Measurements from ENCODE around the gene SYNE2.

Gene SYNE2

DNA sequence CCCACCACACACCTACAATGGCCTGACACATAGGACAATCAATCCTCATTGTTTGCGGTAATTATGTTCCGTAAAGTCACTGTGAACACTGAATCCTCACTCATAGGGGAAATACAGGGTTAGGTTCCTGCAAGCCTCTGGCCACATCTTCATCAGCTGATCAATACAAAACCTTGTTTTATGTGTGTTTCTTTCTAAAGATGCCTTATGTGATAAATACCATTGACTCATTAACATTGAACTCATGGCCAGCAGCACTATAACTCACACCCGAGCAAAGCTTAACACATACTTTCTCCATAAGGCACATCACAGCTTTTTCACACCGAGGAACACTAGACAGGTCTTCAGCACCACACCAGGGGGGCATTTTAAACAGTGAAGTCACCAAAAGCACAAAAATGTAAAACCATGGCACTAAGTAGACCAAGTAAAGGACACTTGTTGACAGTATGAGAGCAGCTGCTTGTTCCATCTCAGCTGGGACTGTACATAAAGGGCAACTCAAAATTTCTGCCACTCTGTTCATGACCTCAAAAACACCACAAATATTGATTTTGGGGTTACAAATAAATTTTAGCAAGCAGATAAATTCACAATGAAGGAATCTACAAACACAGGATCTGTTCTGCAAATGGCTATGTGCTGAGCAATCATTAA lies 380.9 kb downstream of the SYNE2 start:
- H3K4me3 ChIP-seq (ENCODE audit: low read depth, low read length): peak overlapping the region; percentile 1; the same call in 1 of the 2 replicates
- no peak for DNase-seq (ENCODE audit: low read depth)
- TF ChIP-seq CTCF (IDR thresholded peaks at IDR 0.05; ENCODE audit: low read depth, low read length, missing control alignments): no peak

DNA sequence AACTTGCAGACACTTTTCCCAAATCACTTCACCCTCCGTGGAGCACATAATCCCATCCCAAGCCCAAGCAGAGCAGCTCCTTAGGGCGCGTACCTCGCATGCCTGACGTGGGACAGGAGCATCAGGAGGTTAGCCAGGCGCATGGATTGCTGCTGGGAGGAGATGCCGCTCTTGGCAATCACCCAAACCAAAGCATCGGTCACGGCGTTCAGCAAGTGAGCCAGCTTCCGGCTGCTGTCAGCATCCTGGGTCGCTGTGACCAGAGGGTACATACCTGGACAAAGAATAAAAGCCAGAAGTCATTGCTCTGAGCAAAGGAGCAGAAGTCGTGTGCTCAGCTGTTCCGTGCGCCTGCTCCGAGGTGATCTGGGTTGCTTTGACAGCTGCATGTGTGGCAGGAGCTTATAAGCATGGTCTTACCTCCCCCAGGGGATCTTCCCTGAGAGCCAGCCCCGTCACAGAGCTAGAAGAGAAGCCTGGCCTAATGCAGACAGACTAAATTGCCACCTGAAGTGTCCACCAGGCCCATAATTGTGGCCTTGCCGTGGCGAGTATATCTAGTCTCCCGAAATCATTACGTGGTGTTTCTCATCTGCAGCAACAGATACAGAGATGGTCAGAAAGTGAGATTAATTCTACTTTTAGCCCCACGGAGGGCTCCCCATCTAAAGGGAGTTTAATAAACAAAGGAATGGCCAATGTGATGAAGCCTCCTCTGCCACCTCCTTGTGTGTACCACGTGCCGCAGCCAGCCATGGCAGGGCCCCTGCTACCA lies 382.3 kb downstream of the SYNE2 start:
- peak overlapping the region; percentile 4 for H3K4me3 ChIP-seq (ENCODE audit: low read depth, low read length)
- no peak for TF ChIP-seq CTCF (IDR thresholded peaks at IDR 0.05; ENCODE audit: low read depth, low read length, missing control alignments)
- DNase-seq (ENCODE audit: low read depth): no peak

DNA sequence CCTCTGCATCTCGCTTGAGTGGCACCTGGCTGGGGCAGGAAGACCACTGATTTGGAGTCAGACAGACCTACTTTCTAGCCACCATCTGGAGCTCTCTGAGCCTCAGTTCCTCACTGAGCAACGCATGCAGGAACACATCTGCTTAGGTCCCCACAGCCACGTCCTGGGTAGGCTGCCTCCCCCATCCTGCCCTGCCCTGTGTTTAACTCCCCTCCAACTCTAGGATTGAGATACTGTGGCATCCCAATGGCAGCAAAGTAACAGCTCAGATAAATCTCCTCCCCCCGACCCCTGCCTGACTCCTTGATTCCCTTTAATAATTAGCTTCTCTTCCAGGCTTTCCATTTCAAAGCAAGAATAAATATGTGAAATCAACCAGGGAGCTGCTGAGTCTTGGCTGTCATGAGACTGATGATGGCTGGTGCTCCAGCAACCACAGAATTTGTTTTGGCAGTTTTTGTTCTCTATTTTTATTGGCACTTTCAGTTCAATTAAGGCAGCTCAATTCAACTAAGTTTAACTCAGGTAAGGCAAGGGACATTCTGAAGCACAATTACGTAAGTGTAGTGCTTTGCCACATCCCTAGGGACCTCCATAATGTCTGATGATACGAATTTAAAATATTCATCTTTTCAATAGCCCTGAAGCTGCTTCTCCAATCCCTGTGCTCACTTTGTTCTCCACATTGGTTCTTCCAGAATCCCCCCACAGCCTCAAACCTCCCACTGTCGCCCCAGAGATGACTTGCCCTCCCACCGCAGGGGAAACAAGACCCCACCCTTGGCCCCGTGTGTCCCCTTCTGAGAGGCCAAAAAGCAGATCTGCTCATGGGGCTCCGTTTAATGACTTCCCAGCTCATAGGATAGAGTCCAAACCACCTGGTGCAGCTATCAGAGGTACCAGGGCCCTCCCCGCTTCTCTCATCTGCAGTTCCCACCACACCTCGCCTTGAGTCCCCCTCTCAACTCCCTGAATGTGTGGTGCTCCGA lies 383.1 kb downstream of the SYNE2 start:
- DNase-seq (ENCODE audit: low read depth): peak; percentile 86
- TF ChIP-seq CTCF (IDR thresholded peaks at IDR 0.05; ENCODE audit: low read depth, low read length, missing control alignments): no peak
- H3K4me3 ChIP-seq (ENCODE audit: low read depth, low read length): peak overlapping the region; percentile 4

DNA sequence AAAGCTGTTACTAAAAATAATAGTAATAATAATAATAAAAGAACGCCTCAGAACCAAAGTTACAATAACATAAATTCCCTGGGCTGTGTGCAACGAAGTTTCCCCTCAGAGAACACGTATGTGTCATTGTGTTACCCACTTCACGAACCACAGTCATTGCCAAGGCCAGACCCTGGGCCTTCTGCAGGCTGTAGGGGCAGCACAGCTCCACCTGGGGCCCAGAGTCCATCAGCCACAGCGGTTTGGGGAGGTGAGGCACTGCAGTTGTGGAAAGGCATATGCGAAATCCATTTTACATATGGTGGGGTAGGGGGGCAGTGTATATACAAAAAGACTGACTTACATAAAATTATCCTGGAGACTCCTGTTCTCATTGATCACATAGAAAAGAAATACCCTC lies 385.2 kb downstream of the SYNE2 start:
- no peak overlapping the region for H3K4me3 ChIP-seq (ENCODE audit: low read depth, low read length)
- no peak for TF ChIP-seq CTCF (IDR thresholded peaks at IDR 0.05; ENCODE audit: low read depth, low read length, missing control alignments)
- DNase-seq (ENCODE audit: low read depth): no peak

DNA sequence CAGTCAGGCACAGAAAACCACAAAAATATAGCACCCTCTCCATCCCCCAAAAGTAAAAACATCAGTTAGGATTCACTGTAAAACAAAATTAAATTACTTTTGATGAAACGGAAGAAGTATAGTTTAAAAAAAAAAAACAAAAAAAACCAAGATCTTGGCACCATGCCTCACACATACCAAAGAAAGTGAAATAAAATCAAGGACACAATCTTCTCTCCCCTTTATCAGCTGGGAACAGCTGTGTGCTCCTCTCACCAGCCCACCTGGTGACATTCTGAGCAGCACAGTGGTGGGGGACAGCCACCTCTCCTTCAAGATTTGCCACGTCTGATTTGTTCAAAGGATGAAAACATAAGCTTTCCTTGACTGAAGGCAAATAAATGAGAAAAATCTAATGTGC lies 385.8 kb downstream of the SYNE2 start:
- no peak overlapping the region for H3K4me3 ChIP-seq (ENCODE audit: low read depth, low read length)
- no peak for DNase-seq (ENCODE audit: low read depth)
- no peak for TF ChIP-seq CTCF (IDR thresholded peaks at IDR 0.05; ENCODE audit: low read depth, low read length, missing control alignments)

GRCh38 chr14:64244279-64244678 lies 391.5 kb downstream of the SYNE2 start:
- H3K4me3 ChIP-seq (ENCODE audit: low read depth, low read length): no peak overlapping the region
- no peak for TF ChIP-seq CTCF (IDR thresholded peaks at IDR 0.05; ENCODE audit: low read depth, low read length, missing control alignments)
- DNase-seq (ENCODE audit: low read depth): no peak
